ENCODE measurements around the gene KIF18B. TPM values are rescaled to one million over a fixed set of nuclear protein-coding genes. Genes with fewer than 3 reads are reported as not detected.

The KIF18B gene
- total RNA-seq, 4 donors from 2014 or later = 0.82 to 7.6 (median 3.7) TPM

DNA sequence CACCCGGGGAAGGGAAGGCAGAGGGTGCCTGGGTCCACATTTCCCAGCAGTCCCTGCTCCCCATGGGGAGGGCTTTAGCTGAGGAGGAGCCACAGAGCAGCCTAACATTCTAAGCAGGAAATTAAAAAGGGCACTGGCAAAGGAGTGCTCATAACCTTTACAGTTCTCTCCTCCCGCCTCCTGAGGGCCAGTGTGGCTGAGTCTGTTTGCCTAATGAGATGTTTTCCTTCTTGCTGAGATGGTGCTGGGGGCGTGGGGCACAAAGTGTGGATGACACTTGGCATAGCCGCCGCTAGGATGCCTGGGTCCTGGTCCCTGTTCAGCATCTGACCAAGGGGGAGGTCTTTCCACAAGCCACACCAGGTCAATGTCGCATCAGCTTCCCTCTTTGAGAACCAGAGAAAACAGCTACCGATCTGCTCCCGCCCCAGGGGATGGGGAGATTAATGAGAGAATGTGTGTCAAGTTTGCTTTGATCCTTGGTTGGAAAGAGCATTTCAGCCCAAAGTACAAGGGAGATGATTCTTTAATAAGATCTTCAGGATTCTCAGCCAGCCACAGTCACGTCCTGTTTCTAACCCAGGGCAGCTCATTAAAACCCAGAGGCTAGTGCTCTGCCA lies 5.8 kb downstream of the KIF18B start:
- H3K36me3 ChIP-seq = no peaks in the 10 kb centered on the region
- 84% methylated on average over 9 of the region's 9 CpGs; no CpG with 5 or more reads in 1 of the 2 donors for WGBS, 2 donors (ENCODE audit: low coverage in 1 of 2)
- no peaks in the 10 kb centered on the region for H3K4me1 ChIP-seq
- no peak overlapping the region for H3K4me3 ChIP-seq
- no peaks in the 10 kb centered on the region for H3K9me3 ChIP-seq
- in situ Hi-C loops (cut with MboI; ENCODE audit: low pct_ligation_motif_present in 1 of 4, low pct_unique_long_range_greater_than_20kb in 1 of 4, low sequenced_read_pairs in 3 of 4) (no loop called here), intact Hi-C loops (cut with DNase I; ENCODE audit: low total_unique reads) (no loop called here)
- H3K27me3 ChIP-seq = no peaks in the 10 kb centered on the region
- H3K27ac ChIP-seq = no peak overlapping the region
- no peak for DNase-seq
- TF ChIP-seq EP300 (IDR thresholded peaks at IDR 0.05; ENCODE audit: low read depth) (no peak), POLR2AphosphoS5 (IDR thresholded peaks at IDR 0.05) (no peak), POLR2A (IDR thresholded peaks at IDR 0.05) (no peak)
- TF ChIP-seq, protein P1, sequence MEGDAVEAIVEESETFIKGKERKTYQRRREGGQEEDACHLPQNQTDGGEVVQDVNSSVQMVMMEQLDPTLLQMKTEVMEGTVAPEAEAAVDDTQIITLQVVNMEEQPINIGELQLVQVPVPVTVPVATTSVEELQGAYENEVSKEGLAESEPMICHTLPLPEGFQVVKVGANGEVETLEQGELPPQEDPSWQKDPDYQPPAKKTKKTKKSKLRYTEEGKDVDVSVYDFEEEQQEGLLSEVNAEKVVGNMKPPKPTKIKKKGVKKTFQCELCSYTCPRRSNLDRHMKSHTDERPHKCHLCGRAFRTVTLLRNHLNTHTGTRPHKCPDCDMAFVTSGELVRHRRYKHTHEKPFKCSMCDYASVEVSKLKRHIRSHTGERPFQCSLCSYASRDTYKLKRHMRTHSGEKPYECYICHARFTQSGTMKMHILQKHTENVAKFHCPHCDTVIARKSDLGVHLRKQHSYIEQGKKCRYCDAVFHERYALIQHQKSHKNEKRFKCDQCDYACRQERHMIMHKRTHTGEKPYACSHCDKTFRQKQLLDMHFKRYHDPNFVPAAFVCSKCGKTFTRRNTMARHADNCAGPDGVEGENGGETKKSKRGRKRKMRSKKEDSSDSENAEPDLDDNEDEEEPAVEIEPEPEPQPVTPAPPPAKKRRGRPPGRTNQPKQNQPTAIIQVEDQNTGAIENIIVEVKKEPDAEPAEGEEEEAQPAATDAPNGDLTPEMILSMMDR (IDR thresholded peaks at IDR 0.05) = no peak

DNA sequence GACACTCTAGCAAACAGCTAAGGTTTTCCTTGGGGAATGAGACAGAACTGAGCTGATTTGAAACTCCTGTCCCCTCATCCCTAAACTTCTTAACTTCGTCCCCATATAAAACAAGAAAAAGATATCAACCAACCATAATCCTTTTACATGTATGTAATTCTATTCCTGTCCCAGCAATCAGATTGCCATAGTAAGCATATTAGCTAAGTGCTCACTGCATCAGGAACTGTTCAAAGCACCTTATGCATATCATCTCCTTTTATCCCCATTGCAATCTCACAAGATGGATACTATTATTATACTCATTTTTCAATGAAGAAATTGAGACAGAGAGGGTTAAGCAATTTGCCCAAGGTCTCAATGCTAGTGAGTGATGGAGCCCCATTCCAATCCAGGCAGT lies 6.8 kb downstream of the KIF18B start:
- in situ Hi-C loops (cut with MboI; ENCODE audit: low pct_ligation_motif_present in 1 of 4, low pct_unique_long_range_greater_than_20kb in 1 of 4, low sequenced_read_pairs in 3 of 4) = no loop called here
- H3K27ac ChIP-seq = no peak overlapping the region
- TF ChIP-seq POLR2A (IDR thresholded peaks at IDR 0.05) (no peak), EP300 (IDR thresholded peaks at IDR 0.05; ENCODE audit: low read depth) (no peak), POLR2AphosphoS5 (IDR thresholded peaks at IDR 0.05) (no peak)
- TF ChIP-seq, protein P1 (IDR thresholded peaks at IDR 0.05) = no peak
- H3K36me3 ChIP-seq = no peaks in the 10 kb centered on the region
- no peak overlapping the region for H3K4me3 ChIP-seq
- no peaks in the 10 kb centered on the region for H3K27me3 ChIP-seq
- no peak for DNase-seq
- H3K4me1 ChIP-seq = no peaks in the 10 kb centered on the region
- 63 to 96% methylated on average over 1 of the region's 1 CpG for WGBS, 2 donors (ENCODE audit: low coverage in 1 of 2)
- intact Hi-C loops (cut with DNase I; ENCODE audit: low total_unique reads) = no loop called here
- no peaks in the 10 kb centered on the region for H3K9me3 ChIP-seq

DNA sequence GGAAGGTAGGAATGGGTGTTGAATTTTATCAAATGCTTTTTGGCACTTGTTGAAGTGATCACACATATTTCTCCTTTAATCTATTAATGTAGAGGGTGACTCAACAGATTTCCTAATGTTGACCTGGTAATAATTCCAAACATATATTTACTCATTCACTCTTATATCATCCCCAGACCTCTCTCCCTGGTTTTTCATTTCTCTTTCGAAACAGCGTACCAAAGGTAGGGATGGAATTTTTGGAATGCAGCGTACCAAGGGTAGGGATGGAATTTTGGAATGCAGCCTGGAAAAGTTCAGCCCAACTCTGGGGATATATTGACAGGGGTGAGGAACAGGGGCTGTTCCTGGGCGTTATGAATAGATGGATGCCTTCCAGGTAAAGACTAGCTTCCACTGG lies 7.3 kb downstream of the KIF18B start:
- Histone ChIP-seq H3K4me1 (no peaks in the 10 kb centered on the region), H3K9me3 (no peaks in the 10 kb centered on the region), H3K4me3 (no peak overlapping the region), H3K27me3 (no peaks in the 10 kb centered on the region), H3K36me3 (no peaks in the 10 kb centered on the region), H3K27ac (no peak overlapping the region)
- no peak for TF ChIP-seq EP300 (IDR thresholded peaks at IDR 0.05; ENCODE audit: low read depth)
- TF ChIP-seq, protein P1 (IDR thresholded peaks at IDR 0.05) = no peak
- TF ChIP-seq POLR2AphosphoS5 (IDR thresholded peaks at IDR 0.05) = no peak
- DNase-seq = no peak
- 77 to 88% methylated on average over 4 of the region's 4 CpGs for whole genome bisulfite sequencing, 2 donors (ENCODE audit: low coverage in 1 of 2)
- intact Hi-C loops (cut with DNase I; ENCODE audit: low total_unique reads) (no loop called here), in situ Hi-C loops (cut with MboI; ENCODE audit: low pct_ligation_motif_present in 1 of 4, low pct_unique_long_range_greater_than_20kb in 1 of 4, low sequenced_read_pairs in 3 of 4) (no loop called here)

DNA sequence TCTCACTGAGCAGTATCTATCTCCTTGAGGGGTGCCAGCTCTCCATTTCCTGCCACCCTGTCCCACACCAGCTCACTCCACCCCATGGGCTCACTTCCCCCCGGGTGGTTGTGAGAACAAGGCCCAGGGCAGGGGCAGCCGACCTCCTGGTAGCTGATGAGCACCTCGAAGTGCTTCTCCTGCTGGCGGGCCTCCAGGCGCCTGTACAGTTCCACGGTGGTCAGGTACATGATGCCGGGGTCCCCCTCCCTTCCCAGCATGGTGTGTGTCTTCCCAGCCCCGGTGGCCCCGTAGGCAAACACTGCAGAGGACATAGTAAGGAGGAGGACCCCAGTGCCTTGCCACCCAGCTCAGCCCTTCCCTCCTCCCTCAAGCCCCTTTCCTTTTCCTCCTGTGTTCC lies 12.5 kb downstream of the KIF18B start:
- intact Hi-C loops (cut with DNase I; ENCODE audit: low total_unique reads) = no loop called here

More for the DNA sequence above, 12.5 kb downstream of the KIF18B start:
- Histone ChIP-seq H3K36me3 (no peaks in the 10 kb centered on the region), H3K4me1 (no peaks in the 10 kb centered on the region), H3K27ac (no peak overlapping the region), H3K4me3 (no peak overlapping the region), H3K27me3 (no peaks in the 10 kb centered on the region), H3K9me3 (no peaks in the 10 kb centered on the region)
- no peak for TF ChIP-seq POLR2A (IDR thresholded peaks at IDR 0.05)
- no peak for TF ChIP-seq EP300 (IDR thresholded peaks at IDR 0.05; ENCODE audit: low read depth)
- TF ChIP-seq, protein P1 (IDR thresholded peaks at IDR 0.05) = no peak
- no peak for TF ChIP-seq POLR2AphosphoS5 (IDR thresholded peaks at IDR 0.05)
- WGBS, 2 donors (ENCODE audit: low coverage in 1 of 2) = 90% methylated on average over 9 of the region's 9 CpGs; no CpG with 5 or more reads in 1 of the 2 donors
- DNase-seq = no peak
- in situ Hi-C loops (cut with MboI; ENCODE audit: low pct_ligation_motif_present in 1 of 4, low pct_unique_long_range_greater_than_20kb in 1 of 4, low sequenced_read_pairs in 3 of 4) = no loop called here
